Activated CD8-positive, alpha-beta T cell treated with anti-CD3 and anti-CD28 coated beads for 36 hours (primary cell): Measurements from ENCODE around the gene USP17L10. TPM values are rescaled to one million over a fixed set of nuclear protein-coding genes. Genes with fewer than 3 reads are reported as not detected.
"Not testable (repeated sequence)": the region's sequence is repeated elsewhere in the genome, so short reads cannot be mapped to it uniquely, and the experiment has no call there.

Experiments
- ATAC-seq: fragments of 200-7000 bp; cut with Tn5 transposase; one replicate; pipeline ENCODE4 v1.10.0; 2021; ENCODE audit warnings: mild to moderate bottlenecking, moderate library complexity
- CTCF ChIA-PET: fragments of 350-600 bp; sonication (Branson Sonifier 250); formaldehyde crosslinking; loops from one replicate; lab custom pipeline; 2021; ENCODE audit warnings: antibody characterized with exemption; lab: Charles Lee
- POLR2A ChIA-PET: fragments of 350-600 bp; sonication (Branson Sonifier 250); formaldehyde crosslinking; loops from one replicate; lab custom pipeline; 2021; ENCODE audit warnings: antibody characterized with exemption; lab: Charles Lee
- DNase-seq: peaks from one replicate; pipeline ENCODE4 v3.0.0-alpha.2; 2020
- H3K27ac Mint-ChIP-seq: one replicate; pipeline ENCODE4 v1.8.0; 2021; ENCODE audit warnings: mild to moderate bottlenecking, mixed read lengths
- H3K27me3 Mint-ChIP-seq: one replicate; pipeline ENCODE4 v1.8.0; 2021; ENCODE audit warnings: mixed read lengths
- H3K36me3 Mint-ChIP-seq: one replicate; pipeline ENCODE4 v1.8.0; 2021; ENCODE audit warnings: low read depth, mixed read lengths
- H3K4me1 Mint-ChIP-seq: one replicate; pipeline ENCODE4 v1.8.0; 2021; ENCODE audit warnings: low read depth, mixed read lengths
- H3K4me3 Mint-ChIP-seq: one replicate; pipeline ENCODE4 v1.8.0; 2021; ENCODE audit warnings: mild to moderate bottlenecking, moderate library complexity, mixed read lengths
- H3K9me3 Mint-ChIP-seq: one replicate; pipeline ENCODE4 v1.8.0; 2021; ENCODE audit warnings: mixed read lengths
- intact Hi-C: fragments of 100-400 bp; cut with micrococcal nuclease; formaldehyde crosslinking; loops from one replicate; pipeline ENCODE4 v1.10.0; 2022
- total RNA-seq, 2 experiments: library from RNA; stranded (reverse); gene quantifications; one replicate each; pipeline ENCODE4 v1.2.3, GENCODE V29; 2021

The USP17L10 gene
- total RNA-seq, 2 experiments from 2014 or later: not detected

- H3K27ac Mint-ChIP-seq, H3K4me3 Mint-ChIP-seq, H3K9me3 Mint-ChIP-seq, H3K4me1 Mint-ChIP-seq, POLR2A ChIA-PET, H3K27me3 Mint-ChIP-seq, H3K36me3 Mint-ChIP-seq, CTCF ChIA-PET, ATAC-seq, intact Hi-C loops: not testable (repeated sequence)
- DNase-seq: peak; percentile 0
Observed at GRCh38 chr4:9247953-9248680, 37.7 kb downstream of the USP17L10 start, which contains the start of gene USP17L18. Gene USP17L18 (plus strand): TSS chr4:9248630. CDS start chr4:9248630, 0 bp downstream.

- ATAC-seq, H3K4me1 Mint-ChIP-seq, H3K27ac Mint-ChIP-seq, CTCF ChIA-PET, H3K4me3 Mint-ChIP-seq, H3K9me3 Mint-ChIP-seq, H3K27me3 Mint-ChIP-seq, H3K36me3 Mint-ChIP-seq, DNase-seq, POLR2A ChIA-PET, intact Hi-C loops: not testable (repeated sequence)
Observed at GRCh38 chr4:9253078-9253477, 42.6 kb downstream of the USP17L10 start, which contains the start of gene USP17L19. Gene USP17L19 (plus strand): TSS chr4:9253378. CDS start chr4:9253378, 0 bp downstream.

- POLR2A ChIA-PET, H3K27me3 Mint-ChIP-seq, H3K4me3 Mint-ChIP-seq, H3K36me3 Mint-ChIP-seq, intact Hi-C loops, H3K4me1 Mint-ChIP-seq, H3K27ac Mint-ChIP-seq, DNase-seq, ATAC-seq, H3K9me3 Mint-ChIP-seq, CTCF ChIA-PET: not testable (repeated sequence)
Observed at GRCh38 chr4:9257824-9258223, 47.4 kb downstream of the USP17L10 start, which contains the start of gene USP17L20. Gene USP17L20 (plus strand): TSS chr4:9258124. CDS start chr4:9258124, 0 bp downstream.

Other genes starting within 250 kb of the USP17L10 start
- not detected for gene FAM90A26, start 40.2 kb upstream of the USP17L10 start, total RNA-seq
- not detected for gene USP17L11, start 4.7 kb downstream of the USP17L10 start, total RNA-seq
- not detected for gene USP17L12, start 9.5 kb downstream of the USP17L10 start, total RNA-seq
- not detected for gene USP17L13, start 14.2 kb downstream of the USP17L10 start, total RNA-seq
- gene USP17L15, start 23.7 kb downstream of the USP17L10 start, total RNA-seq: not detected
- not detected for gene USP17L17, start 33.2 kb downstream of the USP17L10 start, total RNA-seq
- gene USP17L18, start 38.0 kb downstream of the USP17L10 start, total RNA-seq: not detected
- gene USP17L19, start 42.7 kb downstream of the USP17L10 start, total RNA-seq: not detected
- not detected for gene USP17L20, start 47.5 kb downstream of the USP17L10 start, total RNA-seq
- gene USP17L21, start 52.2 kb downstream of the USP17L10 start, total RNA-seq: not detected
- not detected for gene USP17L22, start 57.0 kb downstream of the USP17L10 start, total RNA-seq
- not detected for gene USP17L24, start 114.5 kb downstream of the USP17L10 start, total RNA-seq
- not detected for gene USP17L25, start 119.3 kb downstream of the USP17L10 start, total RNA-seq
- not detected for gene USP17L26, start 124.0 kb downstream of the USP17L10 start, total RNA-seq
- gene USP17L5, start 128.7 kb downstream of the USP17L10 start, total RNA-seq: not detected
- not detected for gene USP17L27, start 133.5 kb downstream of the USP17L10 start, total RNA-seq
- not detected for gene USP17L28, start 138.2 kb downstream of the USP17L10 start, total RNA-seq
- not detected for gene USP17L29, start 143.0 kb downstream of the USP17L10 start, total RNA-seq
- gene USP17L30, start 152.5 kb downstream of the USP17L10 start, total RNA-seq: not detected
- not detected for gene DEFB131A, start 233.8 kb downstream of the USP17L10 start, total RNA-seq